Cardiac septum (tissue), 1 donor: ENCODE data around the gene TNS1. TPM values are rescaled to one million over a fixed set of nuclear protein-coding genes. Genes with fewer than 3 reads are reported as not detected.

Experiments used
- DNase-seq: peaks from one replicate; pipeline ENCODE4 v3.0.0-alpha.2; 2020; ENCODE audit warnings: low spot score
- intact Hi-C: fragments of 100-400 bp; cut with DNase I; formaldehyde crosslinking; loops from one replicate; pipeline ENCODE4 v1.14.0; 2022
- total RNA-seq: library from RNA; stranded (reverse); fragmentation: NEBNext Ultra II Directional; extraction: Animal tissue kit (Norgen Biotek cat#: 25700); gene quantifications from one replicate; pipeline ENCODE4 v1.2.1, GENCODE V29; 2021
- donor health status: DM: no; HTN: no; CAD: no.

Gene TNS1
- total RNA-seq, 1 donor from 2014 or later = 870 TPM

GRCh38 chr2:217875556-217876252 is 127.1 kb downstream of the TNS1 start:
- DNase-seq = no peak
- intact Hi-C loops = no loop called here

- DNase-seq = no peak
- intact Hi-C loops = no loop called here
These were observed 127.7 kb downstream of the TNS1 start for GRCh38 chr2:217875138-217875537.

DNA sequence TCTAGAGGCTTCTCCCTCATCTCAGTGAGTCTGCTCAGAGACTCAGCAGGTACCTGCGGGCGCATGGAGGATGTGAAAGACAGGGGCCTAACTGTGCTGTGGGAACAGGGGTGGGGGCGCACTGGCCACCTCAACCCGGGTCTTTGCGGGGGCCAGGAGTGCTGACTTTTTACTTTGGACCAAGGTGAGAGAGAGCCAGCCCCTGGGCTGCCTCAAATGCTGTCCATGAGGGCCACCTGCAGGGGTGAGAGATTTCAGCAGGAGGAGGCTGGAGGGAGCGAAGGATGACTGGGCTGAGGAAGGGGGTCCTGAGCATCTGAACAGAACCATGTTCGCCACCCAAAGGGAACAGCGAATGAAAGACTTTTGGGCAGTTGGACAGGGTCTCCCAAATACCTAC is 129.4 kb downstream of the TNS1 start:
- DNase-seq = no peak
- intact Hi-C loops = no loop called here

- no peak for DNase-seq
- intact Hi-C loops = no loop called here
These were observed 130.5 kb downstream of the TNS1 start for GRCh38 chr2:217872319-217872718.

- intact Hi-C loops = no loop called here
These were observed 132.2 kb downstream of the TNS1 start for GRCh38 chr2:217870528-217871011.

GRCh38 chr2:217868911-217869334 is 133.9 kb downstream of the TNS1 start:
- no peak for DNase-seq
- intact Hi-C loops = no loop called here

More at GRCh38 chr2:217870528-217871011, 132.2 kb downstream of the TNS1 start:
- DNase-seq = no peak

GRCh38 chr2:217868265-217868892 is 134.4 kb downstream of the TNS1 start:
- no peak for DNase-seq
- intact Hi-C loops = no loop called here

- intact Hi-C loops = no loop called here
These were observed 136.3 kb downstream of the TNS1 start for GRCh38 chr2:217866457-217866856.

GRCh38 chr2:217864963-217865772 is 137.6 kb downstream of the TNS1 start:
- intact Hi-C loops = no loop called here
- no peak for DNase-seq

More at GRCh38 chr2:217866457-217866856, 136.3 kb downstream of the TNS1 start:
- no peak for DNase-seq

GRCh38 chr2:217863883-217864282 is 138.9 kb downstream of the TNS1 start:
- intact Hi-C loops = no loop called here
- no peak for DNase-seq

- intact Hi-C loops = no loop called here
- DNase-seq = no peak
These were observed 141.4 kb downstream of the TNS1 start for GRCh38 chr2:217861334-217861877.

GRCh38 chr2:217859926-217860325 is 142.9 kb downstream of the TNS1 start:
- intact Hi-C loops = no loop called here
- no peak for DNase-seq

DNA sequence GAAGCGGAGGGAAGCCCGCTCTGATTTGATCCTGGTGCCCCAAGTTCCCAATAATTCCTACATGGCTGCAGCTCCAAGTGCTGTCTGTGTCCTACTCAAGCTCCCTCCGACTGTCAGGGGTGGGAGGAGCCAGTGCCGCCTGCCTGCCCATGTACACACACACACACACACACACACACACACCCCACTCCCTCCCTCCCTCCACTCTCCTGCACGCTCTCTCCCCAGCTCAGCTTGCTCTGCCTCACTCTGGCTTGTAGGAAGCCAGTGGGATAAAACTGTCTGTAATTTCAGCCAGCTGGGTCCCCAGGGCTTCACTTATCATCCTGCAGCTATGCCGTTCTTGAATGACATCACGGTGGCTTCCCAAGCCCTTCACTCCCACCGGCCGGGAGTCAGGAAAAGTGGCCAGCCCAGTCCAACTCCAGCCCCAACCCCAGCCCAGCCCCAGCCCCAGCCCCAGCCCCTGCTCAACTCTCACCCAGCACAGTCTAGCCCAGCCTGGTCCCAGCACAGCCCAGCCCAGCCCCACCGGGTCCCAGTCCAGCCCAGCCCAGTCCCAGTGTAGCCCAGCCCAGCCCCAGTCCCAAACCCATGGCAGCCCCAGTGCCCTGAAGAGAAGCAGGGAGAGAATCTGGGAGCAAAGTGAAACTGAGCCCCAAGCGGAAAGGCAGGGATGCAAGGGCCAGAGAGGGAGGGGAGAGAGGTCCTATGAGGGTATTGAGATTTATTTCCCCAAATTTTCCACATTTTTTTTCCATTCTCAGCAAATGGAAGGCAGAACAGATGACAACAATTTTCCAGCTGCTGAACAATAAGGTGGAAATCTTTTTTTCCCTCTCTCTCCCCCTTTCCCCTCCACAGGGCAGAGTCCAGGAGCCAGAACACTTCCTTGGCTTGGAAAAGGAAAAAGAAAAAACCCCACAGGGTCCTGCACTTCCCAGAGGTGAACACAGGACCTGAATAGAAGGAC is 144.0 kb downstream of the TNS1 start:
- peak; percentile 89 for DNase-seq
- intact Hi-C loops = no loop called here

DNA sequence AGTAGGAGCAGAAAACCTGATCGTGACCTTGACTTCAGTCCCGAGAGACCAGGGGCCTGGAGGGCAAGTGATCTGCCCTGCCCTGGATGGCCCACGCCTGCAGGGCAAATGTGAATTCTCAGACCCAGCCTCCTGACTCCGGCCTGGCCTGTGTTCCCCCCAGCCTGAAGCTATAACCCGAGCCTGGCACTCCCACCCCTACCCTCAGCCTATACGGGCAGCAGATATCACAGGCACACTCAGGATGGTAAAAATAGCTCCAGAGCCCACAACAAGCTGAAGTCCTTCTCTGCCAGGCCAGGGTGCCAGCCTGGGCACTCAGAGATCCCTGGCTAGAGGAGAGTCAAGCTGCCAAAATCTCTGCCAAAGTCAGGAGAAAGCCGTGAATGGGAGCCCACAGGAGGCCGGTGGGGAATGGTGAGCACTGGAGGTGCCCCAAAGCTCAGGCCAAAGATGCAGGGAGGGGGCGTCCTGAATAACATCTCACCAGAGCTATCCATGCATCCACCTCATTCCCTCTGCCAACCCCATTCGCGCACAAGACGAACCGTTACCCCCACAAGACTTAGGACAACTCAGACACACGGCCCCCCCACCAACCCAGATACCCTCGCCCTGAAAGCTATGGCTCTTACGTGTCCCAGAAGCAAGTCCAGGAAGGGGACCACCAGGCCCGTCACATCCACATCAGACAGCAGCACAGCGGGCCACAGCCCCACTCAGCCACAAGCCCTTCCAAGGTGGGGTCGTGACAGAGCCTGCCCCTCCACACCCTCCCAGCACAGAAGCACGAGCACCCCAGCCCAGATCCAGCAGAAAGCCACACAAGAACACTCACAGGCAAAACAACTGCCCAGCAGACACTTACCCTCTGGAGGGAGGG is 144.9 kb downstream of the TNS1 start:
- intact Hi-C loops = loop anchor here (2.0 kb wide), 1 partner anchor 21 kb away; no protein-coding TSS in a partner anchor
- no peak for DNase-seq

DNA sequence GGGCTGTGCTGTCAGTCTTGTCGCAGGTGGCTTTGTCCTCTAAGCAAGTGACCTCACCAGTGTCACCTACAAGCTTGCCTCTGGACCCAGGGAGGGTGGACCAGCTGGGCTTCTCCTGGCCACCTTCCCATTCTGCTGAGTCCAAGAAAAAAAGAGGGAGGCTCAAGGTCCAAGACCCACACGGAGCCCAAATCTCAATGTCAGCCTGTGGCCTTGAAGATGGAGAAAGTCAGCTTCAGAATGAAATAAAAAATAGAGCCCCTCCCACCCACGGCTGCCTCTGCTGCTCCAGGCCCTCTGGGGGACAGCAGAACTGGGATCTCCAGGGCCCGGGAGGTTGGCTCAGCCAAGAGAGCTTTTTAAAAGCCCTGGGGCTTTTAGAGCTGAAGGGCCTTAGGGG is 145.9 kb downstream of the TNS1 start:
- no peak for DNase-seq
- intact Hi-C loops = loop anchor here (2.0 kb wide), 1 partner anchor 20 kb away; no protein-coding TSS in a partner anchor

DNA sequence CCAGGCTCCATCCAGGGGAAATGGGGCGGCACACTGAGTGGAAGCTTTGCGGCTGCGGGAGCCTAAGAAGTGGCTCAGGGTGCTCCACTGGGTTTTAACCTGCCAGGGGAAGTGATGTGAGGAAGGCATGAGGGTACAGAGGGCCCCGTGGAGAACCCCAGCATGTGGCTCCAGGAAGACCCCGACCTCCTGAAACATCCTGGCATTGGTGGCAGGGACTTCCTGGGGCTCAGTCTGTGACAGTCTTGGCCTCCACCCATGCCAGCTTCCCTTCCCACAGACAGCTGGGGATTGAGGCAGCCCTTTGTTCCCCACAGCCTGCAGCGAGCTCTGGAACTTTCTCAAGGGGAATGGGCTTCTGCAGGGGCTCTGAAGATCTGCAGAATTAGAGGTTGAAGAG is 146.6 kb downstream of the TNS1 start:
- intact Hi-C loops = loop anchor here (2.0 kb wide), 1 partner anchor 19 kb away; no protein-coding TSS in a partner anchor
- DNase-seq = no peak

DNA sequence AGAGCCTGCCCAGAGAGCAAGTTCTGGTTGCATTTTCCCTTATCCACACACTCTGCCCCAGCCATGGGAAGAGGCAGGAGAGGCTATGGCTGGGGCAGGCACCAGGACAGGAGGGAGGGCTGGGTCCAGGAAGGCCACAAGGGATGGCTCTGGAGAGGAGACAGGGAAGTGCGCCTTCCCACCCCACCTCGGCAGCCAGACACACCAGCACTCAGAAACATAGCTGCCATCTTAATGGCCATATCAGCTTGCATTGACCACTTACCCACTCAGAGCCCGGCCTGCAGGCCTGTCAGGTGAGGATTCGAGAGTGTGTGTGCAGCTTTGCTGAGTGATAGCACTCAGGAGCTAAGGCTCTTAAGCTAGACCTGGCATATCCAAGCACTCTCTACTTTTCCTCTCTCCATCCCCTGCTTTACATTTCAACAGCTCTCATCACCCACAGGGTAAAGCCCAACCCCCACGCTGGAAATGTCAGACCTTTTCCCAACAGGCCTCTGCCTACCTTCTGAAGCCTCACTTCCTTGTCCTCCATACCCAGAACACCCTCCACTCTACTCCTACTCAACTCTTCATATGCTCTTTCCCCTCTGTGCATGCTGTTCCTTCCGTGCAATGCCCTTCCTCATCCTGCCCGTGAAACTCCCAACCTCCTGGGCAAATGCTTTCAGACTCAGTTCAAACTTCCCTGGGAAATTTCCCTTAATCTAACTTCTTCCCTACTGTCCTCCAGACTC is 147.9 kb downstream of the TNS1 start:
- intact Hi-C loops = no loop called here

More for the DNA sequence above, 147.9 kb downstream of the TNS1 start:
- DNase-seq = no peak
